Muscle of leg (tissue), 11 donors: ENCODE measurements around the gene TBC1D2. TPM values are rescaled to one million over a fixed set of nuclear protein-coding genes. Genes with fewer than 3 reads are reported as not detected.

Source experiments
- DNase-seq: peaks from one replicate; pipeline ENCODE4 v3.0.0; 2013
- H3K27ac ChIP-seq: one replicate; pipeline ENCODE4 v1.5.1; 2013; ENCODE audit warnings: mild to moderate bottlenecking, low read length, control low read depth
- H3K27me3 ChIP-seq: one replicate; pipeline ENCODE4 v1.6.1; 2013; ENCODE audit warnings: low read length; ENCODE audit not compliant: control insufficient read depth, insufficient read depth
- H3K36me3 ChIP-seq: one replicate; pipeline ENCODE4 v1.6.1; 2013; ENCODE audit warnings: low read length; ENCODE audit not compliant: control insufficient read depth, insufficient read depth
- H3K4me1 ChIP-seq: one replicate; pipeline ENCODE4 v1.6.1; 2013; ENCODE audit warnings: low read length; ENCODE audit not compliant: control insufficient read depth, insufficient read depth
- H3K4me3 ChIP-seq: one replicate; pipeline ENCODE4 v1.5.1; 2013; ENCODE audit warnings: low read length, control low read depth
- H3K9me3 ChIP-seq: replicated peaks from 2 replicates; pipeline ENCODE4 v1.6.1; 2013; ENCODE audit warnings: low read depth, low read length; ENCODE audit not compliant: control insufficient read depth
- WGBS: methylation state at CpG from one replicate; pipeline ENCODE4 v1.1.5; 2013; ENCODE audit warnings: missing lambda C conversion rate; ENCODE audit not compliant: insufficient coverage; 5-methylcytosine and 5-hydroxymethylcytosine counted together
- polyA plus RNA-seq, 8 donors: library from polyadenylated mRNA; unstranded; fragments of 120-200 nt; gene quantifications; one replicate each; pipeline versions ENCODE4 v1.2.1 to v1.2.3, GENCODE V29; 2013; ENCODE audit warnings: inconsistent platforms in 1 of 8, low replicate concordance in 1 of 8; ENCODE audit not compliant: insufficient read length in 8 of 8, insufficient read depth in 1 of 8
- total RNA-seq: library from RNA; stranded (reverse); fragments of 120-200 nt; gene quantifications from one replicate; pipeline ENCODE4 v1.2.4, GENCODE V29; 2013

Gene TBC1D2
- total and polyA plus RNA-seq, 9 donors: 1.0 to 5.0 (median 2.0) TPM

- Histone ChIP-seq H3K4me3 (no peak overlapping the region), H3K4me1 (peaks cover 9% of the 10 kb centered on the region), H3K36me3 (no peaks in the 10 kb centered on the region), H3K27me3 (peaks cover 12% of the 10 kb centered on the region), H3K27ac (no peak overlapping the region), H3K9me3 (no peaks in the 10 kb centered on the region)
- no peak for DNase-seq
- WGBS: 44% methylated on average over 2 of the region's 4 CpGs
Measured at GRCh38 chr9:98195671-98196070, 59.8 kb downstream of the TBC1D2 start.

GRCh38 chr9:98193336-98193944 lies 62.0 kb downstream of the TBC1D2 start:
- WGBS: no CpG with 5 or more reads among the region's 8 CpGs
- H3K4me3 ChIP-seq: peak overlapping the region; percentile 46
- H3K36me3 ChIP-seq: no peaks in the 10 kb centered on the region
- no peaks in the 10 kb centered on the region for H3K9me3 ChIP-seq
- H3K27me3 ChIP-seq: peaks cover 14% of the 10 kb centered on the region
- no peak overlapping the region for H3K27ac ChIP-seq
- DNase-seq: no peak
- peaks cover 9% of the 10 kb centered on the region for H3K4me1 ChIP-seq

- peak within 1 kb of the TSS; percentile 46 for H3K4me3 ChIP-seq
- no peak within 1 kb of the TSS for H3K27ac ChIP-seq
- H3K9me3 ChIP-seq: no peaks in the 10 kb centered on the region
- H3K4me1 ChIP-seq: peaks cover 9% of the 10 kb centered on the region
- WGBS: under 1% methylated on average over 93 of the region's 95 CpGs
- peaks cover 16% of the 10 kb centered on the region for H3K27me3 ChIP-seq
- DNase-seq: peak; percentile 69
- no peaks in the 10 kb centered on the region for H3K36me3 ChIP-seq
Measured at GRCh38 chr9:98192503-98193335, 62.7 kb downstream of the TBC1D2 start, which contains the start of gene CORO2A. Gene CORO2A (minus strand): TSS chr9:98192637. CDS start chr9:98157660, 34,977 bp downstream.

GRCh38 chr9:98191671-98192502 lies 63.6 kb downstream of the TBC1D2 start:
- DNase-seq: no peak
- Histone ChIP-seq H3K9me3 (no peaks in the 10 kb centered on the region), H3K4me1 (peaks cover 9% of the 10 kb centered on the region), H3K27ac (no peak overlapping the region), H3K27me3 (peaks cover 16% of the 10 kb centered on the region), H3K4me3 (peak overlapping the region; percentile 36), H3K36me3 (no peaks in the 10 kb centered on the region)
- WGBS: 6% methylated on average over 42 of the region's 47 CpGs

GRCh38 chr9:98191181-98191608 lies 64.3 kb downstream of the TBC1D2 start:
- peaks cover 16% of the 10 kb centered on the region for H3K27me3 ChIP-seq
- no peak overlapping the region for H3K27ac ChIP-seq
- no peak overlapping the region for H3K4me3 ChIP-seq
- no peaks in the 10 kb centered on the region for H3K9me3 ChIP-seq
- peaks cover 9% of the 10 kb centered on the region for H3K4me1 ChIP-seq
- WGBS: 44% methylated on average over 3 of the region's 5 CpGs
- H3K36me3 ChIP-seq: no peaks in the 10 kb centered on the region
- no peak for DNase-seq

GRCh38 chr9:98190757-98191105 lies 64.7 kb downstream of the TBC1D2 start:
- 55% methylated on average over 5 of the region's 5 CpGs for WGBS
- Histone ChIP-seq H3K27me3 (peaks cover 16% of the 10 kb centered on the region), H3K36me3 (no peaks in the 10 kb centered on the region), H3K9me3 (no peaks in the 10 kb centered on the region), H3K4me1 (peaks cover 11% of the 10 kb centered on the region), H3K27ac (no peak overlapping the region), H3K4me3 (no peak overlapping the region)
- no peak for DNase-seq

- no peaks in the 10 kb centered on the region for H3K9me3 ChIP-seq
- 100% methylated on average over 2 of the region's 6 CpGs for WGBS
- no peak overlapping the region for H3K27ac ChIP-seq
- DNase-seq: no peak
- no peaks in the 10 kb centered on the region for H3K36me3 ChIP-seq
- peaks cover 16% of the 10 kb centered on the region for H3K27me3 ChIP-seq
- H3K4me3 ChIP-seq: no peak overlapping the region
- H3K4me1 ChIP-seq: peaks cover 12% of the 10 kb centered on the region
Measured at GRCh38 chr9:98189412-98189811, 66.0 kb downstream of the TBC1D2 start.

- 85% methylated on average over 5 of the region's 5 CpGs for WGBS
- H3K4me3 ChIP-seq: no peak overlapping the region
Measured at GRCh38 chr9:98187926-98188325, 67.5 kb downstream of the TBC1D2 start.

GRCh38 chr9:98186236-98186635 lies 69.2 kb downstream of the TBC1D2 start:
- Histone ChIP-seq H3K4me3 (no peak overlapping the region), H3K27me3 (peaks cover 5% of the 10 kb centered on the region), H3K36me3 (no peaks in the 10 kb centered on the region), H3K9me3 (no peaks in the 10 kb centered on the region), H3K4me1 (peaks cover 3% of the 10 kb centered on the region), H3K27ac (no peak overlapping the region)
- no peak for DNase-seq
- WGBS: no CpG with 5 or more reads among the region's 1 CpG

More at GRCh38 chr9:98187926-98188325, 67.5 kb downstream of the TBC1D2 start:
- Histone ChIP-seq H3K4me1 (peaks cover 10% of the 10 kb centered on the region), H3K27ac (no peak overlapping the region), H3K9me3 (no peaks in the 10 kb centered on the region), H3K36me3 (no peaks in the 10 kb centered on the region), H3K27me3 (peaks cover 16% of the 10 kb centered on the region)
- no peak for DNase-seq
